SK-N-SH treated with all-trans-retinoic acid at 6 μM for 48 hours (cell line): ENCODE measurements around the gene HDAC4.

Experiments used
- ATAC-seq: fragments of 200-7000 bp; cut with Tn5 transposase; 3 replicates; pipeline ENCODE4 v1.9.1; 2020; ENCODE audit warnings: mild to moderate bottlenecking, moderate library complexity
- ARNTL ChIP-seq: fragments of 450-650 bp; formaldehyde crosslinking; IDR thresholded peaks from 2 replicates; pipeline ENCODE4 v1.5.0; 2020; ENCODE audit warnings: low read depth, mild to moderate bottlenecking, moderate library complexity, borderline replicate concordance
- BACH2 ChIP-seq: fragments of 250-450 bp; sonication (Bioruptor Pico); IDR thresholded peaks from 2 replicates; pipeline ENCODE4 v1.9.0; 2021; ENCODE audit warnings: mild to moderate bottlenecking, borderline replicate concordance
- CSDC2 ChIP-seq: fragments of 250-450 bp; sonication (Bioruptor Pico); IDR thresholded peaks from 2 replicates; pipeline ENCODE4 v1.5.0; 2020; ENCODE audit warnings: mild to moderate bottlenecking, moderate library complexity
- ESRRG ChIP-seq: fragments of 250-450 bp; sonication (Bioruptor Pico); IDR thresholded peaks from 2 replicates; pipeline ENCODE4 v1.6.1; 2021; ENCODE audit warnings: mild to moderate bottlenecking
- GLIS3 ChIP-seq: fragments of 250-450 bp; sonication (Bioruptor Pico); IDR thresholded peaks from 2 replicates; pipeline ENCODE4 v1.5.0; 2020; ENCODE audit warnings: mild to moderate bottlenecking, moderate library complexity
- ISL1 ChIP-seq: fragments of 250-450 bp; sonication (Bioruptor Pico); IDR thresholded peaks from 2 replicates; pipeline ENCODE4 v2.1.2; 2022; ENCODE audit warnings: mild to moderate bottlenecking, moderate library complexity
- OSR1 ChIP-seq: fragments of 250-450 bp; sonication (Bioruptor Pico); IDR thresholded peaks from 2 replicates; pipeline ENCODE4 v1.8.0; 2022; ENCODE audit warnings: moderate library complexity, mild to moderate bottlenecking, inconsistent platforms
- PPARA ChIP-seq: fragments of 250-450 bp; sonication (Bioruptor Pico); IDR thresholded peaks from 2 replicates; pipeline ENCODE4 v1.5.0; 2020; ENCODE audit warnings: mild to moderate bottlenecking, borderline replicate concordance
- RARB ChIP-seq: fragments of 250-450 bp; sonication (Bioruptor Pico); IDR thresholded peaks from 2 replicates; pipeline ENCODE4 v1.8.0; 2021; ENCODE audit warnings: mild to moderate bottlenecking, moderate library complexity
- SNAI2 ChIP-seq: fragments of 250-450 bp; sonication (Bioruptor Pico); IDR thresholded peaks from 2 replicates; pipeline ENCODE4 v1.5.0; 2020; ENCODE audit warnings: mild to moderate bottlenecking, moderate library complexity
- TCF4 ChIP-seq: fragments of 250-450 bp; sonication (Bioruptor Pico); IDR thresholded peaks from 2 replicates; pipeline ENCODE4 v1.8.0; 2021; ENCODE audit warnings: mild to moderate bottlenecking, moderate library complexity, borderline replicate concordance
- TOX ChIP-seq: fragments of 250-450 bp; sonication (Bioruptor Pico); IDR thresholded peaks from 2 replicates; pipeline ENCODE4 v1.8.0; 2021; ENCODE audit warnings: mild to moderate bottlenecking, moderate library complexity, borderline replicate concordance
- ZC3H10 ChIP-seq: fragments of 250-450 bp; sonication (Bioruptor Pico); IDR thresholded peaks from 2 replicates; pipeline ENCODE4 v1.5.1; 2021; ENCODE audit warnings: mild to moderate bottlenecking, moderate library complexity
- ZFP3 ChIP-seq: fragments of 250-450 bp; sonication (Bioruptor Pico); IDR thresholded peaks from 2 replicates; pipeline ENCODE4 v1.5.0; 2020; ENCODE audit warnings: mild to moderate bottlenecking, moderate library complexity
- ZFP30 ChIP-seq: fragments of 450-650 bp; formaldehyde crosslinking; IDR thresholded peaks from 2 replicates; pipeline ENCODE4 v1.5.0; 2022; ENCODE audit warnings: mild to moderate bottlenecking, moderate library complexity
- ZNF565 ChIP-seq: fragments of 450-650 bp; formaldehyde crosslinking; conservative IDR thresholded peaks from 2 replicates; pipeline ENCODE4 v1.5.0; 2020; ENCODE audit warnings: low read depth, mild to moderate bottlenecking, moderate library complexity
- ZNF8 ChIP-seq: fragments of 450-650 bp; formaldehyde crosslinking; IDR thresholded peaks from 2 replicates; pipeline ENCODE4 v1.5.0; 2020; ENCODE audit warnings: mild to moderate bottlenecking, moderate library complexity
- TF ChIP-seq, protein P1 (sequence below): fragments of 250-450 bp; sonication (Bioruptor Pico); IDR thresholded peaks from 2 replicates; pipeline ENCODE4 v1.8.0; 2021; ENCODE audit warnings: low read depth, mild to moderate bottlenecking, moderate library complexity, borderline replicate concordance
- TF ChIP-seq, protein P2 (sequence below): fragments of 250-450 bp; sonication (Bioruptor Pico); IDR thresholded peaks from 2 replicates; pipeline ENCODE4 v1.5.1; 2021; ENCODE audit warnings: mild to moderate bottlenecking, moderate library complexity
- TF ChIP-seq, protein P3 (sequence below): fragments of 250-450 bp; sonication (Bioruptor Pico); IDR thresholded peaks from 2 replicates; pipeline ENCODE4 v1.5.1; 2020; ENCODE audit warnings: low read depth, mild to moderate bottlenecking, moderate library complexity
- TF ChIP-seq, protein P4 (sequence below): fragments of 250-450 bp; sonication (Bioruptor Pico); IDR thresholded peaks from 2 replicates; pipeline ENCODE4 v1.5.0; 2020; ENCODE audit warnings: mild to moderate bottlenecking, moderate library complexity
- TF ChIP-seq, protein P5 (sequence below): fragments of 250-450 bp; sonication (Bioruptor Pico); IDR thresholded peaks from 2 replicates; pipeline ENCODE4 v1.8.0; 2020; ENCODE audit warnings: mild to moderate bottlenecking, moderate library complexity, borderline replicate concordance

Gene HDAC4

DNA sequence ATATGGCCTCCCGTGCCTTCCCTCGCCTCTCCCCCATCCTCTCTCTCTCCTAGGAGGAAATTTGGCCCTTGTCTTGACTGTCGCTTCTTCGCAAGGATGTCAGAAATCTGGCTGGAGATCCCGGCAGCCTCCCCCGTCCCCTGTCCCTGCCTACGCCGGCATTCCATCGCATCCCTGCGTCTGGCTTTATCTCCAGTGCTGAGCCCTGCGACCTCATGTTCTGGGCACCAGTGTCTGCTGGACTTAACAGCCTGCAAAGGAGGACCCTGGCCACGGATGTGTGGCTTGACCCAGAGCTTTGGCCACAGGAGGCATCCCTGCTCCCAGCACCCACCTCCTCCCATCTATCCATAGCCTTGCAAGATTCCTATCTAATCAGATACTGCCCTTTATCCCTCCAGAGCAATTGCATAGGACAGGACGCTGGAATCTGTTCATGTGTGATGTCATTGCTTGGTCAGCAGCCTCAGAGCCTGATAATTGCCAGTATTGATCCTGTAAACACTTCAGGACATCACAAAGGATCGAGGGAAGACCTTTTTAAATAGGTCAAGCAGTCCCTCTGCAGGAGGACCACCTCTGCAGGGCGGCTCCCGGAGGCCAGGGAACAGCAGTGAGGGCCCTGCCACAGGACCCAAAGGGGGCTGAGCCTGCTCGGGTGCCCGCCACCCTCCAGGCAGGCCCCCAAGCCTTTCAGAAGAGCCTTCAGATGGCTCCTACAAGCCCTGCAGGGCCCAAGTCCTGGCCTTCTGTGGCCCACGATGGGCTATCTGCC, 384.7 kb downstream of the HDAC4 start:
- no peak for ATAC-seq
- TF ChIP-seq TOX (CRISPR knock-in tag) (no peak), OSR1 (no peak), BACH2 (CRISPR knock-in tag) (no peak), ZNF565 (no peak), ZC3H10 (CRISPR knock-in tag) (no peak), ISL1 (CRISPR knock-in tag) (no peak), TCF4 (no peak), SNAI2 (CRISPR knock-in tag) (no peak), PPARA (CRISPR knock-in tag) (no peak), ZNF8 (CRISPR knock-in tag) (no peak), GLIS3 (CRISPR knock-in tag) (no peak), ZFP30 (no peak), ESRRG (no peak), ARNTL (no peak), ZFP3 (no peak)
- TF ChIP-seq, protein P1, sequence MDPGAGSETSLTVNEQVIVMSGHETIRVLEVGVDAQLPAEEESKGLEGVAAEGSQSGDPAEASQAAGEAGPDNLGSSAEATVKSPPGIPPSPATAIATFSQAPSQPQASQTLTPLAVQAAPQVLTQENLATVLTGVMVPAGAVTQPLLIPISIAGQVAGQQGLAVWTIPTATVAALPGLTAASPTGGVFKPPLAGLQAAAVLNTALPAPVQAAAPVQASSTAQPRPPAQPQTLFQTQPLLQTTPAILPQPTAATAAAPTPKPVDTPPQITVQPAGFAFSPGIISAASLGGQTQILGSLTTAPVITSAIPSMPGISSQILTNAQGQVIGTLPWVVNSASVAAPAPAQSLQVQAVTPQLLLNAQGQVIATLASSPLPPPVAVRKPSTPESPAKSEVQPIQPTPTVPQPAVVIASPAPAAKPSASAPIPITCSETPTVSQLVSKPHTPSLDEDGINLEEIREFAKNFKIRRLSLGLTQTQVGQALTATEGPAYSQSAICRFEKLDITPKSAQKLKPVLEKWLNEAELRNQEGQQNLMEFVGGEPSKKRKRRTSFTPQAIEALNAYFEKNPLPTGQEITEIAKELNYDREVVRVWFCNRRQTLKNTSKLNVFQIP (CRISPR knock-in tag), result no peak
- TF ChIP-seq, protein P2, sequence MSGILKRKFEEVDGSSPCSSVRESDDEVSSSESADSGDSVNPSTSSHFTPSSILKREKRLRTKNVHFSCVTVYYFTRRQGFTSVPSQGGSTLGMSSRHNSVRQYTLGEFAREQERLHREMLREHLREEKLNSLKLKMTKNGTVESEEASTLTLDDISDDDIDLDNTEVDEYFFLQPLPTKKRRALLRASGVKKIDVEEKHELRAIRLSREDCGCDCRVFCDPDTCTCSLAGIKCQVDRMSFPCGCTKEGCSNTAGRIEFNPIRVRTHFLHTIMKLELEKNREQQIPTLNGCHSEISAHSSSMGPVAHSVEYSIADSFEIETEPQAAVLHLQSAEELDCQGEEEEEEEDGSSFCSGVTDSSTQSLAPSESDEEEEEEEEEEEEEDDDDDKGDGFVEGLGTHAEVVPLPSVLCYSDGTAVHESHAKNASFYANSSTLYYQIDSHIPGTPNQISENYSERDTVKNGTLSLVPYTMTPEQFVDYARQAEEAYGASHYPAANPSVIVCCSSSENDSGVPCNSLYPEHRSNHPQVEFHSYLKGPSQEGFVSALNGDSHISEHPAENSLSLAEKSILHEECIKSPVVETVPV, result no peak
- TF ChIP-seq, protein P3, sequence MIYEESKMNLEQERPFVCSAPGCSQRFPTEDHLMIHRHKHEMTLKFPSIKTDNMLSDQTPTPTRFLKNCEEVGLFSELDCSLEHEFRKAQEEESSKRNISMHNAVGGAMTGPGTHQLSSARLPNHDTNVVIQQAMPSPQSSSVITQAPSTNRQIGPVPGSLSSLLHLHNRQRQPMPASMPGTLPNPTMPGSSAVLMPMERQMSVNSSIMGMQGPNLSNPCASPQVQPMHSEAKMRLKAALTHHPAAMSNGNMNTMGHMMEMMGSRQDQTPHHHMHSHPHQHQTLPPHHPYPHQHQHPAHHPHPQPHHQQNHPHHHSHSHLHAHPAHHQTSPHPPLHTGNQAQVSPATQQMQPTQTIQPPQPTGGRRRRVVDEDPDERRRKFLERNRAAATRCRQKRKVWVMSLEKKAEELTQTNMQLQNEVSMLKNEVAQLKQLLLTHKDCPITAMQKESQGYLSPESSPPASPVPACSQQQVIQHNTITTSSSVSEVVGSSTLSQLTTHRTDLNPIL, result no peak
- TF ChIP-seq, protein P4, sequence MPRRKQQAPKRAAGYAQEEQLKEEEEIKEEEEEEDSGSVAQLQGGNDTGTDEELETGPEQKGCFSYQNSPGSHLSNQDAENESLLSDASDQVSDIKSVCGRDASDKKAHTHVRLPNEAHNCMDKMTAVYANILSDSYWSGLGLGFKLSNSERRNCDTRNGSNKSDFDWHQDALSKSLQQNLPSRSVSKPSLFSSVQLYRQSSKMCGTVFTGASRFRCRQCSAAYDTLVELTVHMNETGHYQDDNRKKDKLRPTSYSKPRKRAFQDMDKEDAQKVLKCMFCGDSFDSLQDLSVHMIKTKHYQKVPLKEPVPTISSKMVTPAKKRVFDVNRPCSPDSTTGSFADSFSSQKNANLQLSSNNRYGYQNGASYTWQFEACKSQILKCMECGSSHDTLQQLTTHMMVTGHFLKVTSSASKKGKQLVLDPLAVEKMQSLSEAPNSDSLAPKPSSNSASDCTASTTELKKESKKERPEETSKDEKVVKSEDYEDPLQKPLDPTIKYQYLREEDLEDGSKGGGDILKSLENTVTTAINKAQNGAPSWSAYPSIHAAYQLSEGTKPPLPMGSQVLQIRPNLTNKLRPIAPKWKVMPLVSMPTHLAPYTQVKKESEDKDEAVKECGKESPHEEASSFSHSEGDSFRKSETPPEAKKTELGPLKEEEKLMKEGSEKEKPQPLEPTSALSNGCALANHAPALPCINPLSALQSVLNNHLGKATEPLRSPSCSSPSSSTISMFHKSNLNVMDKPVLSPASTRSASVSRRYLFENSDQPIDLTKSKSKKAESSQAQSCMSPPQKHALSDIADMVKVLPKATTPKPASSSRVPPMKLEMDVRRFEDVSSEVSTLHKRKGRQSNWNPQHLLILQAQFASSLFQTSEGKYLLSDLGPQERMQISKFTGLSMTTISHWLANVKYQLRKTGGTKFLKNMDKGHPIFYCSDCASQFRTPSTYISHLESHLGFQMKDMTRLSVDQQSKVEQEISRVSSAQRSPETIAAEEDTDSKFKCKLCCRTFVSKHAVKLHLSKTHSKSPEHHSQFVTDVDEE, result no peak
- TF ChIP-seq, protein P5, sequence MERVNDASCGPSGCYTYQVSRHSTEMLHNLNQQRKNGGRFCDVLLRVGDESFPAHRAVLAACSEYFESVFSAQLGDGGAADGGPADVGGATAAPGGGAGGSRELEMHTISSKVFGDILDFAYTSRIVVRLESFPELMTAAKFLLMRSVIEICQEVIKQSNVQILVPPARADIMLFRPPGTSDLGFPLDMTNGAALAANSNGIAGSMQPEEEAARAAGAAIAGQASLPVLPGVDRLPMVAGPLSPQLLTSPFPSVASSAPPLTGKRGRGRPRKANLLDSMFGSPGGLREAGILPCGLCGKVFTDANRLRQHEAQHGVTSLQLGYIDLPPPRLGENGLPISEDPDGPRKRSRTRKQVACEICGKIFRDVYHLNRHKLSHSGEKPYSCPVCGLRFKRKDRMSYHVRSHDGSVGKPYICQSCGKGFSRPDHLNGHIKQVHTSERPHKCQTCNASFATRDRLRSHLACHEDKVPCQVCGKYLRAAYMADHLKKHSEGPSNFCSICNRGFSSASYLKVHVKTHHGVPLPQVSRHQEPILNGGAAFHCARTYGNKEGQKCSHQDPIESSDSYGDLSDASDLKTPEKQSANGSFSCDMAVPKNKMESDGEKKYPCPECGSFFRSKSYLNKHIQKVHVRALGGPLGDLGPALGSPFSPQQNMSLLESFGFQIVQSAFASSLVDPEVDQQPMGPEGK (CRISPR knock-in tag), result no peak

DNA sequence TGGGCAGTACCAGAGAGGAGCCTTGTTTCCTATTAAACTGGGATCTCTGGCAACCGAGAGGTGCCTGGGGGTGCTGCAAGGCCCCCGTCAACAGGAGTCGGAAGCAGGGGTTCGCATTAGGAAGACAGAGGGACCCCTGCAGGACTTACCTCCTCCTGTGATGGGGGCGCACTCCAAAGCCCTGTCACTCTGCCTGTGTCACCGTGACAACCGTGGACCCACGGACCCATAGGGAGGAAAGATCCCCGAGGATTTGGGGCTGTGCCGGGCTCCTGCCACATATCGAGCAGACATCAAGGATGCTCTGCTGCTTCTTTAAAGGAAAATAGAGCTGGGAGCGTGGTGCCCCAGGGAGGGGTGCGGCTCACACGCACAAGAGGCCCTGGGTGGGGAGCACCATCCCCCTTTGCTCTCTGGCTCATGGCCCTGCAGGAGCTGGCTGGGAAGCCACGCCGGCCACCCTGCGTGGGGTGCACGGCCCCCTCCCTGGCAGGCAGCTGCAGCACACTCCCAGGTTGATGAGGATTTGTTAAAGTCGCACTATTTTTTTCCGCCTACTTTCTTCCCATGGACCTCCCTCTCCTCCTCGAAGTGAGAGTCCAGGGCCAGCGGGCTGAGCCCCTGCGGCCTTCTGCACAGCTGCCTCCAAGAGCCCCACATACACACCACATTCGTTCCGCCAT, 385.5 kb downstream of the HDAC4 start:
- ATAC-seq, result no peak

More for the DNA sequence above, 385.5 kb downstream of the HDAC4 start:
- TF ChIP-seq, protein P1 (CRISPR knock-in tag), result no peak
- TF ChIP-seq SNAI2 (CRISPR knock-in tag), result no peak
- no peak for TF ChIP-seq OSR1
- TF ChIP-seq, protein P2, result no peak
- TF ChIP-seq BACH2 (CRISPR knock-in tag), result no peak
- TF ChIP-seq CSDC2 (CRISPR knock-in tag), result no peak
- TF ChIP-seq, protein P5 (CRISPR knock-in tag), result no peak
- no peak for TF ChIP-seq ESRRG
- no peak for TF ChIP-seq ZNF8 (CRISPR knock-in tag)
- no peak for TF ChIP-seq GLIS3 (CRISPR knock-in tag)
- no peak for TF ChIP-seq RARB (CRISPR knock-in tag)
- no peak for TF ChIP-seq TCF4
- no peak for TF ChIP-seq ISL1 (CRISPR knock-in tag)
- TF ChIP-seq ZFP3, result no peak
